ENCODE results near the gene GPR152. TPM values are rescaled to one million over a fixed set of nuclear protein-coding genes. Genes with fewer than 3 reads are reported as not detected.
A peak's percentile ranks its signal among the peaks of the same experiment; 100 is the strongest.

The GPR152 gene
- total and polyA plus RNA-seq, 4 donors: not detected

DNA sequence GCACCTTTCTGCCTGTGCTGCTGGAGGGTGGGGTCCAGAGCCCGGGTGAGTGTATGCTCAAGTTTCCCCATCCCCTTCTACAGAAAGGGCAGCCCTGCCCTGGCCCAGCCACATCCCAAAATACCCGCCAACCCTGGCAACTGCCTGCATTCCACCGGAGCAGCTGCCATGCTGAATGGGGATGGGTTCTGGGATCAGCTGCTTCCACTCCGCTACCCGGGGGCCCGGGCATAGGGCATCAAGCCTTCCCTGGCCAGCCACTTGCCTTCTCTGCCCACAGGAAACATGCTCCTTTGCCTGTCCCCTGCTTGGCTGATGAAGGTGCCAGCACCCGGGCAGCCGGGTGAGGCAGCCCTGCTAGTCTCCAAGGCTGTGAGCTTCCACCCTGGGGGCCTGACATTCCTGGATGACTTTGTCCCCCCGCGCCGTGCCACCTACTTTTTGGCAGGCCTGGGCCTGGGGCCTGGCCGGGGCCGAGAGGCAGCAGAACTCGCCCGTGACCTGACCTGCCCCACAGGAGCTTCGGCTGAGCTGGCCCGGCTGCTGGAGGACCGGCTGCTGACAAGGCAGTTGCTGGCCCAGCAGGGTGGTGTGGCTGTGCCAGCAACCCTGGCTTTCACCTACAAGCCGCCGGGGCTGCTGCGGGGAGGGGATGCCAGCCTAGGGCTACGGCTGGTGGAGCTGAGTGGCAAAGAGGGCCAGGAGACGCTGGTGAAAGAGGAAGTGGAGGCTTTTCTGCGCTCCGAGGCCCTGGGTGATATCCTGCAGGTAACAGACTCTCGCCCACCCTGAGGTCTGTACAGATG is 33.9 kb downstream of the GPR152 start:
- peaks cover 8% of the 10 kb centered on the region for H3K27me3 ChIP-seq (ENCODE audit: control insufficient read depth, insufficient read depth, low read length)
- WGBS (ENCODE audit: insufficient coverage): 73% methylated on average over 24 of the region's 26 CpGs
- peaks cover 18% of the 10 kb centered on the region for H3K36me3 ChIP-seq (ENCODE audit: control insufficient read depth, insufficient read depth, low read length)
- H3K9me3 ChIP-seq (ENCODE audit: control insufficient read depth, insufficient read depth, low read length): no peaks in the 10 kb centered on the region
- H3K4me1 ChIP-seq (ENCODE audit: control insufficient read depth, insufficient read depth, low read length): peaks cover 60% of the 10 kb centered on the region
- H3K4me3 ChIP-seq (ENCODE audit: low read depth, low read length): no peak overlapping the region
- no peak overlapping the region for H3K27ac ChIP-seq (ENCODE audit: low read depth, low read length)
- no peak for DNase-seq (ENCODE audit: low read depth in 4 of 6, low spot score in 6 of 6)

GRCh38 chr11:67417425-67417824 is 35.1 kb downstream of the GPR152 start:
- H3K27ac ChIP-seq (ENCODE audit: low read depth, low read length): no peak overlapping the region
- WGBS (ENCODE audit: insufficient coverage): 63% methylated on average over 12 of the region's 12 CpGs
- H3K27me3 ChIP-seq (ENCODE audit: control insufficient read depth, insufficient read depth, low read length): peaks cover 13% of the 10 kb centered on the region
- no peak overlapping the region for H3K4me3 ChIP-seq (ENCODE audit: low read depth, low read length)
- no peaks in the 10 kb centered on the region for H3K9me3 ChIP-seq (ENCODE audit: control insufficient read depth, insufficient read depth, low read length)
- peaks cover 64% of the 10 kb centered on the region for H3K4me1 ChIP-seq (ENCODE audit: control insufficient read depth, insufficient read depth, low read length)
- no peak for DNase-seq (ENCODE audit: low read depth in 4 of 6, low spot score in 6 of 6)
- peaks cover 14% of the 10 kb centered on the region for H3K36me3 ChIP-seq (ENCODE audit: control insufficient read depth, insufficient read depth, low read length)

- peak in 2 of 6 donors; percentile 45 to 62 for DNase-seq (ENCODE audit: low read depth in 4 of 6, low spot score in 6 of 6)
- no peak overlapping the region for H3K27ac ChIP-seq (ENCODE audit: low read depth, low read length)
- H3K36me3 ChIP-seq (ENCODE audit: control insufficient read depth, insufficient read depth, low read length): peaks cover 14% of the 10 kb centered on the region
- WGBS (ENCODE audit: insufficient coverage): 38% methylated on average over 17 of the region's 21 CpGs
- H3K9me3 ChIP-seq (ENCODE audit: control insufficient read depth, insufficient read depth, low read length): no peaks in the 10 kb centered on the region
- peaks cover 17% of the 10 kb centered on the region for H3K27me3 ChIP-seq (ENCODE audit: control insufficient read depth, insufficient read depth, low read length)
- peak overlapping the region; percentile 9 for H3K4me3 ChIP-seq (ENCODE audit: low read depth, low read length)
- peaks cover 64% of the 10 kb centered on the region for H3K4me1 ChIP-seq (ENCODE audit: control insufficient read depth, insufficient read depth, low read length)
Observed at GRCh38 chr11:67416416-67417335, 35.9 kb downstream of the GPR152 start.

DNA sequence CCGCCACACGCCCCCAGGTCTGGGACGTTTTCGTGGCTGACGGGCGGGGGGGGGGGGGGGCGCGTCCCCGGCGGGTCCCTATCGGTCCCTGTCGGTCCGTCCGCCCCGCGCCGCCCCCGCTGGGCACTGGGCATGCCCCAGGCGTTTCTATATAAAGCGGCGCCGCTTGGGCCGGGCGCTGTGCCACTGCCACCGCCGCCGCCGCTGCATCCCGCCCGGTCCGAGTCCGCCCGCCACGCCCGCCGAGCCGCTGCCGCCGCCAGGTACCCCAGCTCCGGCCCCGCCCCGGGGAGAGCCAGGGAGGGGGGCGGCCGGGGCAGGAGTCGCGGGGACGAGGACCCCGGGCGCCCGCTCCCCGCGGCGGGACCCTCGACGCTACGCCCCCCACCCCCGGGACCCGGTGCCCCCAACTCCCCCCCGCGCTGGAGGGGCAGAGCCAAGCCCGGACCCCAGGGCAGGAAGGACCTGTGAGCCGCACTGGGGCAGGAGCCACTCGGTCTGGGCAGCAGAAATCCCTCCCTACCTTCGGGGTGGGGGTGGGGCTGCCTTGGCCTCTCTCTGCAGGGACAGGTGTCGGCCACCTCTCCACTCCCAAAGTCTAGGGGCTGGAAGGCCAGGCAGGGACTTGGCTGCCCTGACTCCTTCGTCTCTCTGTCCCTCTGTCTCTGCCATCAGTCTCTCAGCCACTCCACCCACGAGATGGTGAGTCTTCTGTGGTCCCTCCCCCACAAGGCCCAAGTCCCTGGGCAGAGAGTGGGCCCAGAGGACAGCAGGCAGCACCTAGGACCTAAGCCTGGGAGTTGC is 36.8 kb downstream of the GPR152 start, which contains the start of gene CARNS1:
CARNS1 (plus strand) TSS at position 178 of the 804 bp plus-strand sequence; CDS start at position 700, 522 bp downstream.
- Histone ChIP-seq H3K36me3 (ENCODE audit: control insufficient read depth, insufficient read depth, low read length) (peaks cover 14% of the 10 kb centered on the region), H3K9me3 (ENCODE audit: control insufficient read depth, insufficient read depth, low read length) (no peaks in the 10 kb centered on the region), H3K27ac (ENCODE audit: low read depth, low read length) (no peak within 1 kb of the TSS), H3K27me3 (ENCODE audit: control insufficient read depth, insufficient read depth, low read length) (peaks cover 17% of the 10 kb centered on the region), H3K4me3 (ENCODE audit: low read depth, low read length) (peak within 1 kb of the TSS; percentile 9), H3K4me1 (ENCODE audit: control insufficient read depth, insufficient read depth, low read length) (peaks cover 64% of the 10 kb centered on the region)
- WGBS (ENCODE audit: insufficient coverage): 6% methylated on average over 54 of the region's 67 CpGs
- no peak for DNase-seq (ENCODE audit: low read depth in 4 of 6, low spot score in 6 of 6)

GRCh38 chr11:67413266-67413849 is 39.2 kb downstream of the GPR152 start:
- 100% methylated on average over 1 of the region's 2 CpGs for WGBS (ENCODE audit: insufficient coverage)
- DNase-seq (ENCODE audit: low read depth in 4 of 6, low spot score in 6 of 6): no peak

DNA sequence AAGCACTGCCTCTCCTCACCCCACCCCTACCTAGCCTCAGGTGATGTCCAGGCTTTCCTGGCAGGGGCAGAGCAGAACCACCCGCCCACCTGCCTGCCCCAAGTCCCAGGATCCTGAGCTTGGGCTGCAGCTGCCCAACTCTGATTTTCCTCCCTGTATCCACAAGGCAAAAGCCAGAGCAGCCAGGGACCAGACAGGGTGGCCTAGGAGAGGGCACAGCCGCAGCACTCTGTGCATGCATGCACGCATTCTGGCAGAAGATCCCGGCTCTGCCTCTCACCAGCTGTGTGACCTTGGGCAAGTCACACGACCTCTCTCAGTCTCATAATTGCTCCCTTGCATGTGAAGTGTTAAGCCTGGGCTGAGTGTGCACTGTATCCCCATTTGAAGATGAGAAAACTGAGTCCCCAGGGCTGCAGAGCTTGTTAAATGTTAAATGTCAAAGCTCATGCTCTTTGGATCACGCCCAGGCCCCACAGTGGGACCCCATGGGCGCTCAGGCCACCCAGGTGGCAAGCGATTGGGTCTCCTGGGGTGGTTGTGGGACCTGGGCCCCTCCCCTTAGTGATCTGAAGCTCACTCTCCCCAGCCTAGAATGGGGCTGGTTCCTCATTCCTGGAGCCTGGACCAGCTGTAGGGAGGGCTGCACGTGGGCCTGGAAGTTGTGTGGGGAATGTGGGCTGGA is 39.9 kb downstream of the GPR152 start:
- H3K27me3 ChIP-seq (ENCODE audit: control insufficient read depth, insufficient read depth, low read length): peaks cover 17% of the 10 kb centered on the region
- 75% methylated on average over 8 of the region's 9 CpGs for WGBS (ENCODE audit: insufficient coverage)

More at GRCh38 chr11:67413266-67413849, 39.2 kb downstream of the GPR152 start:
- Histone ChIP-seq H3K4me3 (ENCODE audit: low read depth, low read length) (no peak overlapping the region), H3K9me3 (ENCODE audit: control insufficient read depth, insufficient read depth, low read length) (no peaks in the 10 kb centered on the region), H3K27me3 (ENCODE audit: control insufficient read depth, insufficient read depth, low read length) (peaks cover 17% of the 10 kb centered on the region), H3K27ac (ENCODE audit: low read depth, low read length) (no peak overlapping the region), H3K36me3 (ENCODE audit: control insufficient read depth, insufficient read depth, low read length) (peaks cover 6% of the 10 kb centered on the region), H3K4me1 (ENCODE audit: control insufficient read depth, insufficient read depth, low read length) (peaks cover 63% of the 10 kb centered on the region)

DNA sequence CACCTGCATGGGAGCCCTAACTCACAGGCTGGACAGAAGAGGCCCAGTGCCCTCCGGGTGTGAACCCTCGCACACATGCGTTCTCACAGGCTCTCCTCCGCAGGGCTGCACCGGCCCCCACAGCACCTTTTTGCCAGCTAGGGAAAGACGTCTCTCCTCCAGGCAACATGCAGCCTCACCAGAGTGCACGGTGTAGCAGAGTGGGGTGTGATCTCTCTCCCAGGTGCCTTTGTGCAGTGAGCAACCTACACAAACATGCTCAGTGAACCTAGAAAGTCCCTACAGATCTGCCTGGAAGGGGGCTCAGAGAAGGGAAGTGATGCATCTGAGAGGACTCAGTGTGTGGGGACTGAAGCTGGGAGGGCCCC is 40.8 kb downstream of the GPR152 start:
- Histone ChIP-seq H3K9me3 (ENCODE audit: control insufficient read depth, insufficient read depth, low read length) (no peaks in the 10 kb centered on the region), H3K4me3 (ENCODE audit: low read depth, low read length) (no peak overlapping the region), H3K36me3 (ENCODE audit: control insufficient read depth, insufficient read depth, low read length) (no peaks in the 10 kb centered on the region), H3K27ac (ENCODE audit: low read depth, low read length) (no peak overlapping the region), H3K27me3 (ENCODE audit: control insufficient read depth, insufficient read depth, low read length) (peaks cover 17% of the 10 kb centered on the region), H3K4me1 (ENCODE audit: control insufficient read depth, insufficient read depth, low read length) (peaks cover 54% of the 10 kb centered on the region)
- DNase-seq (ENCODE audit: low read depth in 4 of 6, low spot score in 6 of 6): no peak
- WGBS (ENCODE audit: insufficient coverage): 85% methylated on average over 6 of the region's 7 CpGs

More for the DNA sequence above, 39.9 kb downstream of the GPR152 start:
- H3K27ac ChIP-seq (ENCODE audit: low read depth, low read length): no peak overlapping the region
- H3K4me1 ChIP-seq (ENCODE audit: control insufficient read depth, insufficient read depth, low read length): peaks cover 60% of the 10 kb centered on the region
- no peak overlapping the region for H3K4me3 ChIP-seq (ENCODE audit: low read depth, low read length)
- no peaks in the 10 kb centered on the region for H3K9me3 ChIP-seq (ENCODE audit: control insufficient read depth, insufficient read depth, low read length)
- peaks cover 5% of the 10 kb centered on the region for H3K36me3 ChIP-seq (ENCODE audit: control insufficient read depth, insufficient read depth, low read length)
- no peak for DNase-seq (ENCODE audit: low read depth in 4 of 6, low spot score in 6 of 6)

DNA sequence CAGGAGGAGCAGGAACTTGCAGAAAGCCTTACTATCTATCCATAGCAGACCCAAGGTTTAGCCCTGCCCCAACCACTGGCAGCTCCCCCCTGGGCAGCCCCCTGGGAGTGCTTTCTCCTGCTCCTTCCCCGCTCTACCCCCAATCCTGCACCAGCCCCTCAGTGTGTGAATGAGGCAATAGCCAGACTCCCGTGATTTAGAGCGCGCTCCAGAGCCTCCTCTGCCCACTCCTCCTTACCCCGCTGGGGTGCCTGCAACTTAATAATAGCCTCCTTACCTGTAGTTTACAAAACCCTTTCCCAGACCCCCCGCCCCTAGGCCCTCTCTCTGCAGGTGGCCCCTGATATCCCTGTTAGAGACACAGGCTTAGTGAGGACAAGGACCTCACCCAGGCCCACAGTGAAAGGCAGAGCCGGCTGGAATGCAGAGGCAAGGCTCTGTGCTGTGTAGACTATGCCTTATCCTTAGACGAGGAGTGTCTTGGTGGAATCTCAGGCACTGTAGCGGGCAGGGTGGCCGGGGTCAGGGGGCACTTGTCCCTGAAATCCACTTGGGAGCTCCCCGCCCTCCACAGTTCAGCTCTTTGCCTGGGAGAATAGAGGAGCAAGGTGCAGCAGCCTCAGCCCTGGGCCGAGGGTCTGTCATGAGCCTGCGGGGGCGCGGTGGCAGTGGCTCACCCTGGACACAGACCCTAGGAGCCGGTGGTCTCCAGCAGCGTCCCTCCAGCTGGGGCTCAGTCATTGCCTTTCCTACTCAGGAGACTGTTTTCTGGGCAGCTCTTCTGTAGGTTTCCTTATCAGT is 41.3 kb downstream of the GPR152 start:
- peaks cover 17% of the 10 kb centered on the region for H3K27me3 ChIP-seq (ENCODE audit: control insufficient read depth, insufficient read depth, low read length)
- peaks cover 48% of the 10 kb centered on the region for H3K4me1 ChIP-seq (ENCODE audit: control insufficient read depth, insufficient read depth, low read length)

More for the DNA sequence above, 41.3 kb downstream of the GPR152 start:
- Histone ChIP-seq H3K27ac (ENCODE audit: low read depth, low read length) (peak overlapping the region; percentile 33), H3K4me3 (ENCODE audit: low read depth, low read length) (no peak overlapping the region), H3K9me3 (ENCODE audit: control insufficient read depth, insufficient read depth, low read length) (no peaks in the 10 kb centered on the region), H3K36me3 (ENCODE audit: control insufficient read depth, insufficient read depth, low read length) (no peaks in the 10 kb centered on the region)
- DNase-seq (ENCODE audit: low read depth in 4 of 6, low spot score in 6 of 6): no peak
- 81% methylated on average over 17 of the region's 17 CpGs for WGBS (ENCODE audit: insufficient coverage)

Measured in spinal cord (tissue), 10 donors.